Neuronal stem cell (in vitro differentiated cells): ENCODE results near the gene GCAT.

Experiments
- DNase-seq: peaks from one replicate; pipeline ENCODE4 v3.0.0-alpha.2; 2013; ENCODE audit warnings: low spot score
- H2AFZ ChIP-seq: one replicate; pipeline ENCODE4 v1.6.1; 2013; ENCODE audit warnings: mild to moderate bottlenecking, low read length, inconsistent platforms
- H2AK5ac ChIP-seq: 2 replicates; pipeline ENCODE4 v1.6.1; 2013; ENCODE audit warnings: low read depth, mild to moderate bottlenecking, inconsistent platforms, low read length, moderate library complexity, mixed read lengths
- H2BK120ac ChIP-seq: 2 replicates; pipeline ENCODE4 v1.6.1; 2013; ENCODE audit warnings: low read depth, mild to moderate bottlenecking, inconsistent platforms, low read length, moderate library complexity, mixed read lengths
- H2BK12ac ChIP-seq: one replicate; pipeline ENCODE4 v1.6.1; 2013; ENCODE audit warnings: low read length, inconsistent platforms
- H2BK15ac ChIP-seq: 2 replicates; pipeline ENCODE4 v1.6.1; 2013; ENCODE audit warnings: mild to moderate bottlenecking, low read length, inconsistent platforms, mixed read lengths
- H2BK5ac ChIP-seq: one replicate; pipeline ENCODE4 v1.6.1; 2013; ENCODE audit warnings: inconsistent platforms, mild to moderate bottlenecking, low read length, moderate library complexity
- H3K14ac ChIP-seq: one replicate; pipeline ENCODE4 v1.6.1; 2013; ENCODE audit warnings: low read length, inconsistent platforms
- H3K18ac ChIP-seq: 2 replicates; pipeline ENCODE4 v1.6.1; 2013; ENCODE audit warnings: low read length, inconsistent platforms
- H3K23ac ChIP-seq: 2 replicates; pipeline ENCODE4 v1.6.1; 2013; ENCODE audit warnings: low read depth, mild to moderate bottlenecking, mixed read lengths, low read length, inconsistent platforms; ENCODE audit not compliant: poor library complexity
- H3K27ac ChIP-seq: replicated peaks from 3 replicates; pipeline ENCODE4 v1.5.1; 2013; ENCODE audit warnings: low read length, inconsistent platforms
- H3K27me3 ChIP-seq, 3 experiments: 2 replicates each; pipeline ENCODE4 v1.6.1; 2013; ENCODE audit warnings: low read length in 3 of 3, mild to moderate bottlenecking in 2 of 3, inconsistent platforms in 1 of 3, low read depth in 1 of 3, mixed read lengths in 1 of 3, moderate library complexity in 1 of 3; ENCODE audit not compliant: control insufficient read depth in 3 of 3, insufficient read depth in 3 of 3
- H3K36me3 ChIP-seq, 2 donors: replicated peaks in 1 of 2; 2 replicates each; pipeline ENCODE4 v1.6.1; 2013; ENCODE audit warnings: low read length in 2 of 2; ENCODE audit not compliant: control insufficient read depth in 2 of 2, insufficient read depth in 2 of 2
- H3K4ac ChIP-seq: 2 replicates; pipeline ENCODE4 v1.6.1; 2013; ENCODE audit warnings: inconsistent platforms, mild to moderate bottlenecking, low read length, moderate library complexity
- H3K4me1 ChIP-seq, 2 donors: 1 replicate in 1 of 2; 2 replicates in 1 of 2; pipeline ENCODE4 v1.6.1; 2013; ENCODE audit warnings: low read length in 2 of 2, low read depth in 1 of 2; ENCODE audit not compliant: control insufficient read depth in 2 of 2, insufficient read depth in 1 of 2
- H3K4me2 ChIP-seq: one replicate; pipeline ENCODE4 v1.6.1; 2013; ENCODE audit warnings: mild to moderate bottlenecking, low read length, inconsistent platforms; ENCODE audit not compliant: insufficient read depth, poor library complexity, severe bottlenecking
- H3K4me3 ChIP-seq, 2 donors: 2 replicates each; pipeline ENCODE4 v1.5.1; 2013; ENCODE audit warnings: low read length in 2 of 2, mild to moderate bottlenecking in 2 of 2, inconsistent platforms in 1 of 2, moderate library complexity in 1 of 2
- H3K79me1 ChIP-seq: one replicate; pipeline ENCODE4 v1.6.1; 2013; ENCODE audit warnings: low read depth, mild to moderate bottlenecking, inconsistent platforms, low read length, moderate library complexity
- H3K9ac ChIP-seq: one replicate; pipeline ENCODE4 v1.6.1; 2013; ENCODE audit warnings: mild to moderate bottlenecking, low read depth, low read length, inconsistent platforms; ENCODE audit not compliant: poor library complexity
- H3K9me3 ChIP-seq, 2 donors: replicated peaks in 1 of 2; 2 replicates each; pipeline versions ENCODE3 to v1.6.1; 2013; ENCODE audit warnings: low read length in 2 of 2, mild to moderate bottlenecking in 2 of 2, inconsistent platforms in 1 of 2, low read depth in 1 of 2, mixed read lengths in 1 of 2, moderate library complexity in 1 of 2; ENCODE audit not compliant: control insufficient read depth in 2 of 2, insufficient read depth in 1 of 2
- H4K8ac ChIP-seq: one replicate; pipeline ENCODE4 v1.6.1; 2013; ENCODE audit warnings: low read depth, mild to moderate bottlenecking, inconsistent platforms, low read length, moderate library complexity
- H4K91ac ChIP-seq: one replicate; pipeline ENCODE4 v1.6.1; 2013; ENCODE audit warnings: low read length, low read depth, mild to moderate bottlenecking, inconsistent platforms; ENCODE audit not compliant: poor library complexity
- WGBS, 2 donors: extraction: QIAGEN DNeasy Blood & Tissue Kit; methylation state at CpG; one replicate each; pipeline ENCODE4 v1.1.7; 2013; ENCODE audit warnings: missing lambda C conversion rate in 2 of 2, mixed read lengths in 1 of 2; ENCODE audit not compliant: insufficient read length in 2 of 2, insufficient replicate concordance in 1 of 2; ENCODE audit errors: extremely low coverage in 2 of 2; 5-methylcytosine and 5-hydroxymethylcytosine counted together

The GCAT gene

GRCh38 chr22:37776639-37777005, 31.1 kb upstream of the GCAT start:
- DNase-seq: no peak

DNA sequence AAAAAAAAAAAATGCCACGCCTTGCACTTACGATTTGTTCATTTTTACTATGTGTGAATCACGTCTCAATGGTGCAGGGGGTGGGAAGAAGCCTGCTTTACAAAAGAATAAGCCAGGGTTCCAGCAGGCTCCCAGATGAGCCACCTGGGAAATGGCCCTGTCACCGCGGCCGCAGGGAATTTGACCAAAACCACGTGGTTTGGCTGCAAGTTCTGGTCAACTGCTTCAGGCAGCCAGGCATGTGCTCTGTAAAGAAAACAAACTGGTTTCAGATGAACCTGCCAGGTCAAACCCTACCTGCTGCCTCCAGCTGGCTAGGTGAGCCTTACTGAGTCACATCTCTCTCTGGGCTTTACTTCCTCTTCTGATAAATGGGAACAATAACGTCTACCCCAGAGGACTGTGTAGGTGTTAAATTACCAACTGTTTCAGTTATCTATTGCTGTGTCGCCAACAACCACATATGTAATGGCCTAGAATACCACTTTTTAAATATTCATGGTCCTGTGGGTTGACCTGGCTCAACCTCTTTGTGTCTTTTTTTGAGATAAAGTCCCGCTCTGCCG, 30.5 kb upstream of the GCAT start:
- H3K27me3 ChIP-seq: no peaks in the 10 kb centered on the region
- H4K8ac ChIP-seq: no peak overlapping the region
- H3K4ac ChIP-seq: no peak overlapping the region
- H3K36me3 ChIP-seq: peaks cover 14 to 30% of the 10 kb centered on the region in 2 donors
- no peak for DNase-seq
- H3K4me2 ChIP-seq: no peak overlapping the region
- H3K18ac ChIP-seq: no peak overlapping the region
- no peak overlapping the region for H3K9ac ChIP-seq
- H4K91ac ChIP-seq: no peak overlapping the region
- no CpG with 5 or more reads among the region's 11 CpGs for WGBS, 2 donors
- H3K79me1 ChIP-seq: no peaks in the 10 kb centered on the region
- H2AK5ac ChIP-seq: no peak overlapping the region
- no peak overlapping the region for H2AFZ ChIP-seq
- H2BK12ac ChIP-seq: no peak overlapping the region
- no peak overlapping the region for H3K4me3 ChIP-seq
- peaks cover 5 to 10% of the 10 kb centered on the region in 2 donors for H3K4me1 ChIP-seq
- H3K27ac ChIP-seq: no peak overlapping the region
- peaks cover 0 to 2% of the 10 kb centered on the region in 2 donors for H3K9me3 ChIP-seq
- no peak overlapping the region for H2BK15ac ChIP-seq
- no peak overlapping the region for H3K14ac ChIP-seq
- no peak overlapping the region for H2BK120ac ChIP-seq
- no peak overlapping the region for H2BK5ac ChIP-seq
- no peak overlapping the region for H3K23ac ChIP-seq

More at GRCh38 chr22:37776639-37777005, 31.1 kb upstream of the GCAT start:
- H3K79me1 ChIP-seq: no peaks in the 10 kb centered on the region
- H3K9me3 ChIP-seq: peaks cover 0 to 2% of the 10 kb centered on the region in 2 donors
- H3K4me3 ChIP-seq: no peak overlapping the region
- H2BK120ac ChIP-seq: no peak overlapping the region
- peaks cover 5 to 10% of the 10 kb centered on the region in 2 donors for H3K4me1 ChIP-seq
- H3K4me2 ChIP-seq: no peak overlapping the region
- H2AK5ac ChIP-seq: no peak overlapping the region
- H2BK15ac ChIP-seq: no peak overlapping the region
- peaks cover 18 to 36% of the 10 kb centered on the region in 2 donors for H3K36me3 ChIP-seq
- H4K91ac ChIP-seq: no peak overlapping the region
- no peak overlapping the region for H3K9ac ChIP-seq
- WGBS, 2 donors: no CpG with 5 or more reads among the region's 10 CpGs
- no peak overlapping the region for H2BK5ac ChIP-seq
- no peaks in the 10 kb centered on the region for H3K27me3 ChIP-seq
- no peak overlapping the region for H3K27ac ChIP-seq
- no peak overlapping the region for H3K4ac ChIP-seq
- H2BK12ac ChIP-seq: no peak overlapping the region
- H4K8ac ChIP-seq: no peak overlapping the region
- no peak overlapping the region for H3K18ac ChIP-seq
- H3K14ac ChIP-seq: no peak overlapping the region
- no peak overlapping the region for H3K23ac ChIP-seq
- H2AFZ ChIP-seq: no peak overlapping the region

GRCh38 chr22:37778370-37779009, 29.2 kb upstream of the GCAT start:
- H3K36me3 ChIP-seq: peaks cover 5 to 17% of the 10 kb centered on the region in 2 donors
- DNase-seq: no peak
- H3K9me3 ChIP-seq: peaks cover 0 to 2% of the 10 kb centered on the region in 2 donors
- no peak overlapping the region for H2AK5ac ChIP-seq
- H2BK12ac ChIP-seq: no peak overlapping the region
- no peak overlapping the region for H2BK120ac ChIP-seq
- no peak overlapping the region for H4K8ac ChIP-seq
- no peak overlapping the region for H3K9ac ChIP-seq
- no peak overlapping the region for H3K4me2 ChIP-seq
- H3K27ac ChIP-seq: no peak overlapping the region
- H3K23ac ChIP-seq: no peak overlapping the region
- no peaks in the 10 kb centered on the region for H3K27me3 ChIP-seq
- no peak overlapping the region for H3K4ac ChIP-seq
- no peaks in the 10 kb centered on the region for H3K79me1 ChIP-seq
- peaks cover 5 to 10% of the 10 kb centered on the region in 2 donors for H3K4me1 ChIP-seq
- peak overlapping the region; percentile 61 for H3K18ac ChIP-seq
- H2BK5ac ChIP-seq: no peak overlapping the region
- H2AFZ ChIP-seq: no peak overlapping the region
- H4K91ac ChIP-seq: no peak overlapping the region
- no peak overlapping the region for H3K4me3 ChIP-seq
- no CpG with 5 or more reads among the region's 10 CpGs for WGBS, 2 donors
- H2BK15ac ChIP-seq: no peak overlapping the region
- no peak overlapping the region for H3K14ac ChIP-seq

DNA sequence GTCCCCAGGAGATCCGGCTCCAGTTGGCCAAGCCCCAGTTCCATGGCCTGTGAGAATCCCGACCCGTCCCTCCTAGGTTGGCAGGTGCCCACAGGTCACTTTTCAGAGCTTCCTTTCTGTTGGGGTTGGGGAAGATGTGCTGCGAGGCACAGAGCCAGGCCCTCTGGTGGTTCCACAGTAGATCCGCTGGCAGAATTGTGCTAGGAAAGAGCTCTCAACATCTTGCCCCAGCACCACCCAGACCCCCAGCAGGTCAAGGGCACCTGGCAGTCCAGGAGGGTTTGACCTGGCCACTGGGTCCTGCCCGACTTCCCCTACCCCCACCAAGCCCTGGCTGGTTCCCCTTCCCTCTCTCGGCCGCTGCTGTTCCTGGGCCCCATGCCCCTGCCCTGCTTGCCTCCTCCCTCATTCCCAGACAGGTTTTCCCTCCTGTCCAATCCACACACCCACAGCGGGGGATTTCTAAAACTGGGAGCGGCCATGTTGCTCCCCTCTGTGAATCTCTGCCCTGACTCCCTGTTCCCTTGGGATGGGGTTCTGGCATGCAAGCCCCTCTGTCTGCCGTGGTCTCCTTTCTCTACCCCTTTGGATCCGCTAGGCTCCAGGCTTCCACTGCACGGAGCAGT, 26.2 kb upstream of the GCAT start:
- no peak overlapping the region for H4K91ac ChIP-seq
- peak overlapping the region; percentile 24 for H2BK15ac ChIP-seq
- no peak overlapping the region for H2BK5ac ChIP-seq
- no peaks in the 10 kb centered on the region for H3K27me3 ChIP-seq
- H3K9me3 ChIP-seq: peaks cover 0 to 3% of the 10 kb centered on the region in 2 donors
- no peak overlapping the region for H3K4ac ChIP-seq
- H2BK12ac ChIP-seq: no peak overlapping the region
- H3K4me1 ChIP-seq: peaks cover 5 to 10% of the 10 kb centered on the region in 2 donors
- peak overlapping the region; percentile 83 for H2AK5ac ChIP-seq
- no peaks in the 10 kb centered on the region for H3K36me3 ChIP-seq
- no peak overlapping the region for H3K27ac ChIP-seq
- peak overlapping the region; percentile 71 for H3K18ac ChIP-seq
- H3K4me3 ChIP-seq: no peak overlapping the region
- DNase-seq: no peak
- no peak overlapping the region for H4K8ac ChIP-seq
- no peak overlapping the region for H3K9ac ChIP-seq
- no peaks in the 10 kb centered on the region for H3K79me1 ChIP-seq
- no CpG with 5 or more reads among the region's 13 CpGs for WGBS, 2 donors
- H2BK120ac ChIP-seq: no peak overlapping the region
- no peak overlapping the region for H3K4me2 ChIP-seq
- H3K23ac ChIP-seq: no peak overlapping the region
- H3K14ac ChIP-seq: peak overlapping the region; percentile 71
- no peak overlapping the region for H2AFZ ChIP-seq
